GM21619 (cell line): ENCODE data around the gene IGFBP1.
"Not testable (repeated sequence)": the region's sequence is repeated elsewhere in the genome, so short reads cannot be mapped to it uniquely, and the experiment has no call there.

ENCODE experiments used
- ATAC-seq: cut with Tn5 transposase; IDR thresholded peaks from one replicate; pipeline ENCODE4 v1.9.1; 2021; ENCODE audit not compliant: unreplicated experiment

Gene IGFBP1

GRCh38 chr7:45888185-45888992 lies at the start of gene IGFBP1:
IGFBP1 (plus strand) TSS chr7:45888488; CDS start chr7:45888653, 165 bp downstream.
- no peak for ATAC-seq

- not testable (repeated sequence) for ATAC-seq
Observed at GRCh38 chr7:45838852-45839251, 49.4 kb upstream of the IGFBP1 start.

GRCh38 chr7:45841926-45842717 lies 46.2 kb upstream of the IGFBP1 start:
- not testable (repeated sequence) for ATAC-seq

GRCh38 chr7:45846536-45846935 lies 41.8 kb upstream of the IGFBP1 start:
- ATAC-seq = not testable (repeated sequence)

- not testable (repeated sequence) for ATAC-seq
Observed at GRCh38 chr7:45848734-45849133, 39.6 kb upstream of the IGFBP1 start.

- not testable (repeated sequence) for ATAC-seq
Observed at GRCh38 chr7:45852984-45853383, 35.3 kb upstream of the IGFBP1 start.

GRCh38 chr7:45853491-45853890 lies 34.8 kb upstream of the IGFBP1 start:
- not testable (repeated sequence) for ATAC-seq

GRCh38 chr7:45855680-45856079 lies 32.6 kb upstream of the IGFBP1 start:
- ATAC-seq = not testable (repeated sequence)

- ATAC-seq = not testable (repeated sequence)
Observed at GRCh38 chr7:45856888-45857287, 31.4 kb upstream of the IGFBP1 start.

- ATAC-seq = no peak
Observed at GRCh38 chr7:45863715-45864114, 24.6 kb upstream of the IGFBP1 start.

- ATAC-seq = no peak
Observed at GRCh38 chr7:45865594-45866410, 22.5 kb upstream of the IGFBP1 start.

GRCh38 chr7:45867471-45867870 lies 20.8 kb upstream of the IGFBP1 start:
- no peak for ATAC-seq

GRCh38 chr7:45869426-45869825 lies 18.9 kb upstream of the IGFBP1 start:
- no peak for ATAC-seq

GRCh38 chr7:45872116-45873034 lies 15.9 kb upstream of the IGFBP1 start:
- ATAC-seq = no peak

- no peak for ATAC-seq
Observed at GRCh38 chr7:45873035-45873354, 15.3 kb upstream of the IGFBP1 start, which contains the start of gene CCDC201. CCDC201 (minus strand) TSS chr7:45873082; CDS start chr7:45873007, 75 bp downstream.

- ATAC-seq = no peak
Observed at GRCh38 chr7:45873355-45873754, 14.9 kb upstream of the IGFBP1 start.

GRCh38 chr7:45874408-45875131 lies 13.7 kb upstream of the IGFBP1 start:
- ATAC-seq = no peak

- ATAC-seq = no peak
Observed at GRCh38 chr7:45876519-45876918, 11.8 kb upstream of the IGFBP1 start.

- no peak for ATAC-seq
Observed at GRCh38 chr7:45878457-45879144, 9.7 kb upstream of the IGFBP1 start.
